GM12873 (cell line): ENCODE measurements around the gene KRT82.

ENCODE experiments used
- CTCF ChIP-seq: IDR thresholded peaks from 2 replicates; pipeline ENCODE4 v1.5.1; 2012; ENCODE audit warnings: low read depth, mild to moderate bottlenecking, moderate library complexity, low read length, control low read depth; ENCODE audit not compliant: insufficient read depth; ENCODE audit errors: missing control alignments

Gene KRT82

DNA sequence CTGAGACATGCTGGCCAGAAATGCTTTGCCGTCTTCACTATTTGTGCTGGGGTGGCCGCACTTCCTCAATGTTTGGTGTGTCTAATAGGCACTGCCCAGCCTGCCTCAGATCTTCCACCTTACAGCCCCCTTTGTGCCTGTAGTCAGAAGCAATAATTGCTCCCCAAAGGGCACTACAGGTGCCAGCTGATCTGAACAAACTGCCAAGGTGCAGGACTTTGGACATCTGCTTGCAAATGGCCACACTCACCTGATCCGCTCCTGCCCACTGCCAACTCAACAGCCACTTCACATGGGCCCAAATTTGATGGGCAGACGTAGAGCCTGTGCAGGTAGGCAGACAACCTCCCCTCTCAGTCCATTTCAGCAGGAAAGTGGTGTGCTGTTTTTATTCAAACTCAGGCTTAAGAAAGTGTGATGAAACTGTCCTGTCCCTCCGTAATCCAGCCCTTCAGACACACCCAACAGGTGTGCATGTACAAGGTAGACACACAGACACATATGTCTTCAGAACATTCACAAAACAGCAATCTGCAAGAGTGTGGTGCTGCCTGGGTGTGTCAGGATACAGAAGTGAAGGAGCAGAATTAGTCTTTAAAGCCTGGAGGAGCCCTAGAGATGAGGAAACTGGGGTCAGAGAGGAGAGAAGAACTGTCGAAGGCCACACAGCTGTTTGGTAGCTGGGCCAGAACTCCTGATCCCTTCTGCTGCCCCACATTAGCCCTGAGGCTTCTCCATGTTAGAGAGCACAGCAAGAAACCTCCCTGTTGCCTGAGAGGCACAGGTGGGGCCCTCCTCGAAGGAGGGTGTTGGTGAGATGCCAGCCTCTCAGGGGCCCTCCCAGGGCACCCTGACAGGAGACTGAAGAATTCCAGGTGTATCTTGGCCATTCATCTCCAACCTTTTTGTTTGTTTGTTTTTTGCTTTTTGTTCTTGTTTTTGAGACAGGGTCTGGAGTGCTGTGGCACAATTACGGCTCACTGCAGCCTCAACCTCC is 32.5 kb upstream of the KRT82 start:
- no peak for TF ChIP-seq CTCF

DNA sequence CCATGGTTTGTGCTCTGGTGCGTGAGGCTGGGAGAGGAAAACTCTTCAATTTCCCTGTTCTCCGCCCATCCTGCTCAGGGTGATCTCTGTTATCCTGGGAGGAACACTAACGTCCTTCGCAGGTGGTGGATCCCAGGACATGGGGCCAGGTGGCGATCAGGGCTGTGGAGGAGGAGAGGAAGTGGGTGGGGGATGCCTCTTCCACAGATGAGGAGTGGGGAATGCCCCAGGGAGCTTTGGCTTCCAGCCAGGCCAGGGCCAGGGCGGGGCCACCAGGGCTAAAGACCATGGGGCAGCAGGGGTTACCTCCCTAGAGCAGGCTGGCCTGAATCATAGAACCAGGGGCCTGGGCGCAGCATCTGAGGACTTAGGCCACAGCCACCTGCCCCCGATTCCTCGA is 31.4 kb upstream of the KRT82 start:
- no peak for TF ChIP-seq CTCF

DNA sequence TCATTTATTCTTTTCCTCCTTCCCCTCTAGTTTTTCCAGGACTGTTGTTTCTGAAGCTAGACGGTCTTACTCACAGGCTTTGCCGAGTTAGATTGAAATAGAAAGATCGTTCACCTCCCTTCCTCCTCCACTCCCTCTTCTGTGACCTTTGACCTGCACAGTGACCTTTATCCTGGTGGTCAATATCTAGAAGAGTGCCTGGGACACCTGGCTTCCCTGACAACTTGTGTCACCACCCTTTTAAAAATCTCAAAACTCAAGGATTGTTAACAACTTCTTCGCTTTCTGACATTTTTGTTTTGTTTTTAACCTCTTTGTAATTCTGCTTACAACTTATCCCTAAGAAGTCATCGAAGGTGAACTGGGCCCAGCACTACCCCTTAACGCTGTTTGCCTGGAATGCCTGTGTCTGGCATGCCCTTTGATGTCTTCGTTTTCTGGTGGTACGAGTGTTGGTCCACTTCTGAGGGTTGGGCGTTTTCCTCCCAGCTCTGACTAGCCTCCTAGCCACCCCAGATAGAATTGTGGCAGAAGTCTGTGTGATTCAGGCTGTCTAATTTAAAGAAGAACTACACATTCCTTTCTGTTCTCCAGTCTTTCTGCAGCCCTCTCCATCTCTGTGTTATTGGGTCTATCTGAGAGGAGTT is 30.8 kb upstream of the KRT82 start:
- no peak for TF ChIP-seq CTCF

DNA sequence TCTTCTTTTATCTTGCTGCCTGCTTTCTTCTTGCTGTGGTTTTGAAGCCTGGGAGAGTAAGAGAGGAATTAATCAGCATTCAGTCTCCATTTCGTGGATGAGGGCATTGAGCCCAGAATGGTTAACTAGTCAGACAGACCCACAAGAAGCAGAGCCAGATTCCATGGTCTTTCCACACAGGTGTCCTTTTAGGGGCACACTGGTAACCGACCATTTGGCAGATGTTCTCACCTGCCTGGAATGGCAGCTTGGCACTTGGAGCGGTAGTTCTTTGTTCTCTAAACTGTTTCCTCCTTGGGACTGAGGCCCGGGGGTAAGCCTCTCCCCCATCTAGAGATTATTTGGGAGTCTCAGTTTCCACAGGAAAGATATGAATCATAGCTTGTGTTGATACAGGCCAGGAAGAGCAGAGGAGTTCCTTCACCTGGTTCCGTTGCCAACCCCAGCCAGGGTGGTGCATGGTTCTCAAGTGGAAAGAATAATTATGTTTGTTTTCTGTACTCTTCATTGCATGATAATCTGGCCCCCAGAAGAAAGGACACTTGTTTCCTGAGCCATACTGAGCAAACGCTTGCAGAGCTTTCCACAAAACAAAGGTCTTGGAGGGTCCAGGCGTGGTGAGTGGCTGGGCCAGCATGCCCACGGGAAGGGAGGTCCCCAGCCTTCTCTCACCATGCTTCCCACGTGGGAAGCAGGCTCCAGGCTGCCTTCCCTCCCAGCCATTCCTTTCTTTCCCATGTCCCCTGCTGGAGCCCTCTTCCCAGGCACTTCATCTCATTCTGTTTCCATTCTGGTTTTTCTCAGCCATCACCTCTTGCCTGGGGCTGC is 30.1 kb upstream of the KRT82 start:
- no peak for TF ChIP-seq CTCF

DNA sequence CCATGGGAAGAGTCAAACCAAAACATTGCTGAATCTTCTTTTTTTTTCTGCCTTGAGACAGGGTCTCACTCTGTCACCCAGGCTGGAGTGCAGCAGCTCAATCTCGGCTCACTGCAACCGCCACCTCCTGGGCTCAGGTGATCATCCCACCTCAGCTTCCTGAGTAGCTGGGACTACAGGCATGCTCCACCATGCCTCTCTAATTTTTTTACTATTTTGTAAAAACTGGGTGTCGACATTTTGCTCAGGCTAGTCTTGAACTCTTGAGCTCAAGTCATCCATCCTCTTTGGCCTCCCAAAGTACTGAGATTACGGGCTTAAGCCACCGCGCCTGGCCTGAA is 29.5 kb upstream of the KRT82 start:
- TF ChIP-seq CTCF: no peak

GRCh38 chr12:52434760-52435530 is 28.8 kb upstream of the KRT82 start:
- TF ChIP-seq CTCF: no peak
